ENCODE measurements around the gene MAP3K5.

Gene MAP3K5

DNA sequence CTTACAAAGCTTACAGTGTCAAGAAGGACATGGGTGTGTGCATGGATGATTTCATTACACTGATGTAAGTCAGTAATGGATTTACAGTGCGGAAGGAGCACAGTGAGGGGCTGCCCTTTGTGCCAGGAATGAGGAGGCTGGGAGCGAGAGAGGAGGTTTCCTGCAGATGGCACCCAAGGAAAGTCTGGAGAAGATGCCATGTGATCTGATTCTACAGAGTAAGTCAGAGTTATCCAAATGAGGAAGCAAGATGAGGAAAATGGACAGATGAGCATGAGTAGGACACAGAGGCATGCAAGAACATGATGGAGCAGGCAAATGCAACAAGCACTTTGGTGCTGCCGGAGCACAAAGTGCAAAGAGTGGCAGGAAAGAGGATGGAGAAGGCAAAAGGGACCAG, 271.8 kb downstream of the MAP3K5 start:
- H3K27ac ChIP-seq (ENCODE audit: low read depth, low read length) = no peak overlapping the region

DNA sequence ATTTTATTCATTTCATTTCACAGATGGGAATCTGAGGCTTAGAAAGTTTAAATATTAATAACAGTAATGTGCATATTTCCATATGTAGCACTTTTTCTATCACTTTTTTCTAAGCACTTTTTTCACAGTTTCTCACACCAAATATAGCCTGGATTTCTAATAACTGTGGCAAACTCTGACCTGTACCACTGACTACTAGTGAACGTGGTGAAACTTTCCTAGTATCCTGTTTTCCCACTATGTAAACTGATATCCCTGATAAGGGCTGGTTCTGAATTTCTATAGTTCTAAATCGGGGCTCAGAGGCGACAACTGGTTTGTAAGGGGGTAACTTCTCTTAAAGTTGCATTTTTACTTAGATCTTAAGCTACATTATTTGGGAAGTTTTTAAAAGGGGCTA, 274.7 kb downstream of the MAP3K5 start:
- Histone ChIP-seq H3K4me2 (ENCODE audit: low read depth, low read length, poor library complexity, severe bottlenecking) (no peak overlapping the region), H3K36me3 (ENCODE audit: low read length) (no peaks in the 10 kb centered on the region), H3K9me3 (ENCODE audit: insufficient read depth, low read length) (no peaks in the 10 kb centered on the region), H3F3A (ENCODE audit: insufficient read depth) (no peaks in the 10 kb centered on the region), H3K27me3 (ENCODE audit: low read length) (no peaks in the 10 kb centered on the region), H3K9ac (ENCODE audit: low read length) (no peak overlapping the region), H3K9me2 (replicated peaks; ENCODE audit: insufficient read depth, low read length) (no peaks in the 10 kb centered on the region), H3K27ac (ENCODE audit: low read depth, low read length) (no peak overlapping the region), H3K4me3 (ENCODE audit: insufficient read depth, low read length, poor library complexity, severe bottlenecking) (no peak overlapping the region), H2AFZ (ENCODE audit: low read depth, low read length, severe bottlenecking) (no peak overlapping the region), H4K20me1 (ENCODE audit: low read depth, low read length) (no peaks in the 10 kb centered on the region), H3K79me2 (ENCODE audit: insufficient read depth, low read length) (no peaks in the 10 kb centered on the region)
- TF ChIP-seq, protein P1, sequence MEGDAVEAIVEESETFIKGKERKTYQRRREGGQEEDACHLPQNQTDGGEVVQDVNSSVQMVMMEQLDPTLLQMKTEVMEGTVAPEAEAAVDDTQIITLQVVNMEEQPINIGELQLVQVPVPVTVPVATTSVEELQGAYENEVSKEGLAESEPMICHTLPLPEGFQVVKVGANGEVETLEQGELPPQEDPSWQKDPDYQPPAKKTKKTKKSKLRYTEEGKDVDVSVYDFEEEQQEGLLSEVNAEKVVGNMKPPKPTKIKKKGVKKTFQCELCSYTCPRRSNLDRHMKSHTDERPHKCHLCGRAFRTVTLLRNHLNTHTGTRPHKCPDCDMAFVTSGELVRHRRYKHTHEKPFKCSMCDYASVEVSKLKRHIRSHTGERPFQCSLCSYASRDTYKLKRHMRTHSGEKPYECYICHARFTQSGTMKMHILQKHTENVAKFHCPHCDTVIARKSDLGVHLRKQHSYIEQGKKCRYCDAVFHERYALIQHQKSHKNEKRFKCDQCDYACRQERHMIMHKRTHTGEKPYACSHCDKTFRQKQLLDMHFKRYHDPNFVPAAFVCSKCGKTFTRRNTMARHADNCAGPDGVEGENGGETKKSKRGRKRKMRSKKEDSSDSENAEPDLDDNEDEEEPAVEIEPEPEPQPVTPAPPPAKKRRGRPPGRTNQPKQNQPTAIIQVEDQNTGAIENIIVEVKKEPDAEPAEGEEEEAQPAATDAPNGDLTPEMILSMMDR (IDR thresholded peaks at IDR 0.05; ENCODE audit: insufficient read depth, low read length, poor library complexity, severe bottlenecking) = no peak
- TF ChIP-seq EZH2phosphoT487 (conservative IDR thresholded peaks at IDR 0.05; ENCODE audit: low read length) = no peak

More for the DNA sequence above, 271.8 kb downstream of the MAP3K5 start:
- Histone ChIP-seq H3K27me3 (ENCODE audit: low read length) (no peaks in the 10 kb centered on the region), H3K9ac (ENCODE audit: low read length) (no peak overlapping the region), H3F3A (ENCODE audit: insufficient read depth) (no peaks in the 10 kb centered on the region), H3K79me2 (ENCODE audit: insufficient read depth, low read length) (no peaks in the 10 kb centered on the region), H2AFZ (ENCODE audit: low read depth, low read length, severe bottlenecking) (no peak overlapping the region), H3K9me2 (replicated peaks; ENCODE audit: insufficient read depth, low read length) (no peaks in the 10 kb centered on the region), H4K20me1 (ENCODE audit: low read depth, low read length) (no peaks in the 10 kb centered on the region), H3K36me3 (ENCODE audit: low read length) (no peaks in the 10 kb centered on the region), H3K4me2 (ENCODE audit: low read depth, low read length, poor library complexity, severe bottlenecking) (no peak overlapping the region), H3K4me3 (ENCODE audit: insufficient read depth, low read length, poor library complexity, severe bottlenecking) (no peak overlapping the region), H3K9me3 (ENCODE audit: insufficient read depth, low read length) (no peaks in the 10 kb centered on the region)
- TF ChIP-seq, protein P1 (IDR thresholded peaks at IDR 0.05; ENCODE audit: insufficient read depth, low read length, poor library complexity, severe bottlenecking) = no peak

DNA sequence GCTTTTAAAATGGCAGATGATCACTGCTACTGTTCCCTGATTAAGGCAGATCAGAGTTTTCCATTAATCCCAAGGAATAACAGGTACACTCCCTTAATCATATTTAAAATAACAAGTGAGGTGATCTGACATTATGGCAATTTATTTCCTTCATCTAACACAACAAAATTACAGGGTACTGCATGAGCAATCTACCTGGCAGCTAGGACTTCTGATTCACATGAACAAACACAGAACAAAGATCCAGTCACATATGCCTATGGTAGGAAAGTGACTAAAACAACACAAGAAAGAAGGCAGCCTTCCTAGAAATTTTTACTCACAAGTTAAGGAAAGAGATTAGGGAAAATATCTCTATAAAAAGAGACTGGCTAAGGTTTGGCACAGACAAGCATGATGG, 275.3 kb downstream of the MAP3K5 start:
- Histone ChIP-seq H3K4me2 (ENCODE audit: low read depth, low read length, poor library complexity, severe bottlenecking) (no peak overlapping the region), H3K9me3 (ENCODE audit: insufficient read depth, low read length) (no peaks in the 10 kb centered on the region), H3K4me3 (ENCODE audit: insufficient read depth, low read length, poor library complexity, severe bottlenecking) (no peak overlapping the region), H4K20me1 (ENCODE audit: low read depth, low read length) (no peaks in the 10 kb centered on the region), H3K27ac (ENCODE audit: low read depth, low read length) (no peak overlapping the region), H2AFZ (ENCODE audit: low read depth, low read length, severe bottlenecking) (no peak overlapping the region), H3K9ac (ENCODE audit: low read length) (no peak overlapping the region), H3K79me2 (ENCODE audit: insufficient read depth, low read length) (no peaks in the 10 kb centered on the region), H3F3A (ENCODE audit: insufficient read depth) (no peaks in the 10 kb centered on the region), H3K36me3 (ENCODE audit: low read length) (no peaks in the 10 kb centered on the region), H3K9me2 (replicated peaks; ENCODE audit: insufficient read depth, low read length) (no peaks in the 10 kb centered on the region), H3K27me3 (ENCODE audit: low read length) (no peaks in the 10 kb centered on the region)
- TF ChIP-seq EZH2phosphoT487 (conservative IDR thresholded peaks at IDR 0.05; ENCODE audit: low read length) = no peak
- TF ChIP-seq, protein P1 (IDR thresholded peaks at IDR 0.05; ENCODE audit: insufficient read depth, low read length, poor library complexity, severe bottlenecking) = no peak

DNA sequence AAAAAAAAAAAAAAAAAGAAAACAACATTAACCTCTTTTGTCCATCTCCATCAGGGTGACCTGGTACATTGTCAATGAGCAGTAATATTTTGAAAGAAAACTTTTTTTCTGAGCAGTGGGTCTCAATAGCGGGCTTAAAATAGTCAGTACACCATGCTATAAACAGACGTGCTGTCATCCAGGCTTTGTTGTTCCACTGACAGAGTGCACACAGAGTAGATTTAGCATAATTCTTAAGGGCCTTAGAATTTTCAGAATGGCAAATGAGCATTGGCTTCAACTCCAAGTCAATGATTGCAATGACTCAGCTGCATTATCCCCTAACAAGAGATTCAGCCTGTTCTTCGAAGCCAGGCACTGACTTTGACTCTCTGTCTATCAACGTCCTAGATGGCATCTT, 277.7 kb downstream of the MAP3K5 start:
- H2AFZ ChIP-seq (ENCODE audit: low read depth, low read length, severe bottlenecking) = no peak overlapping the region
- H3K9me2 ChIP-seq (replicated peaks; ENCODE audit: insufficient read depth, low read length) = no peaks in the 10 kb centered on the region
- H3K27ac ChIP-seq (ENCODE audit: low read depth, low read length) = no peak overlapping the region
- H4K20me1 ChIP-seq (ENCODE audit: low read depth, low read length) = no peaks in the 10 kb centered on the region
- no peak overlapping the region for H3K4me3 ChIP-seq (ENCODE audit: insufficient read depth, low read length, poor library complexity, severe bottlenecking)
- no peaks in the 10 kb centered on the region for H3K36me3 ChIP-seq (ENCODE audit: low read length)
- no peak overlapping the region for H3K9ac ChIP-seq (ENCODE audit: low read length)
- H3K27me3 ChIP-seq (ENCODE audit: low read length) = no peaks in the 10 kb centered on the region
- H3K4me2 ChIP-seq (ENCODE audit: low read depth, low read length, poor library complexity, severe bottlenecking) = no peak overlapping the region
- H3F3A ChIP-seq (ENCODE audit: insufficient read depth) = no peaks in the 10 kb centered on the region
- no peaks in the 10 kb centered on the region for H3K79me2 ChIP-seq (ENCODE audit: insufficient read depth, low read length)
- no peak for TF ChIP-seq EZH2phosphoT487 (conservative IDR thresholded peaks at IDR 0.05; ENCODE audit: low read length)
- TF ChIP-seq, protein P1 (IDR thresholded peaks at IDR 0.05; ENCODE audit: insufficient read depth, low read length, poor library complexity, severe bottlenecking) = no peak
- H3K9me3 ChIP-seq (ENCODE audit: insufficient read depth, low read length) = no peaks in the 10 kb centered on the region
